Fibroblast of skin of right biceps (primary cell): ENCODE data around the gene NADK.
A peak's percentile ranks its signal among the peaks of the same experiment; 100 is the strongest.

Source experiments
- DNase-seq: peaks from one replicate; pipeline ENCODE4 v3.0.0-alpha.2; 2013

Gene NADK

GRCh38 chr1:1785666-1786065 lies 7.4 kb upstream of the NADK start:
- no peak for DNase-seq

GRCh38 chr1:1784933-1785332 lies 6.7 kb upstream of the NADK start:
- DNase-seq, result no peak

- no peak for DNase-seq
Measured at GRCh38 chr1:1783320-1783719, 5.0 kb upstream of the NADK start.

- DNase-seq, result peak; percentile 48
Measured at GRCh38 chr1:1782399-1783221, 4.3 kb upstream of the NADK start.

GRCh38 chr1:1781526-1781903 lies 3.2 kb upstream of the NADK start:
- no peak for DNase-seq

GRCh38 chr1:1780598-1781525 lies 2.6 kb upstream of the NADK start:
- DNase-seq, result no peak

- no peak for DNase-seq
Measured at GRCh38 chr1:1779691-1780597, 1.7 kb upstream of the NADK start.

- no peak for DNase-seq
Measured at GRCh38 chr1:1779320-1779675, 1.0 kb upstream of the NADK start.

GRCh38 chr1:1778663-1779319 lies 521 bp upstream of the NADK start:
- DNase-seq, result peak; percentile 21

- peak; percentile 37 for DNase-seq
Measured at GRCh38 chr1:1777583-1777899, 729 bp downstream of the NADK start.

- no peak for DNase-seq
Measured at GRCh38 chr1:1776672-1777582, 1.3 kb downstream of the NADK start.

- DNase-seq, result no peak
Measured at GRCh38 chr1:1775327-1776226, 2.7 kb downstream of the NADK start.

- no peak for DNase-seq
Measured at GRCh38 chr1:1773874-1774273, 4.4 kb downstream of the NADK start.

GRCh38 chr1:1771096-1771495 lies 7.2 kb downstream of the NADK start:
- DNase-seq, result no peak

GRCh38 chr1:1770102-1770501 lies 8.2 kb downstream of the NADK start:
- DNase-seq, result no peak

- DNase-seq, result no peak
Measured at GRCh38 chr1:1768249-1768992, 9.8 kb downstream of the NADK start.

GRCh38 chr1:1764876-1765470 lies 13.3 kb downstream of the NADK start:
- DNase-seq, result no peak

- DNase-seq, result no peak
Measured at GRCh38 chr1:1763657-1764621, 14.3 kb downstream of the NADK start.
